GM10847 (cell line): ENCODE measurements around the gene SGMS1.

Experiments
- POLR2A ChIP-seq: IDR thresholded peaks from 2 replicates; pipeline ENCODE4 v1.6.1; 2011; ENCODE audit not compliant: insufficient read length; ENCODE audit errors: extremely low read depth

Gene SGMS1

GRCh38 chr10:50398381-50398780, 225.4 kb downstream of the SGMS1 start:
- no peak for TF ChIP-seq POLR2A

GRCh38 chr10:50397312-50398140, 226.2 kb downstream of the SGMS1 start:
- no peak for TF ChIP-seq POLR2A

GRCh38 chr10:50396491-50397311, 227.1 kb downstream of the SGMS1 start:
- no peak for TF ChIP-seq POLR2A

GRCh38 chr10:50395851-50396250, 227.9 kb downstream of the SGMS1 start:
- no peak for TF ChIP-seq POLR2A

- no peak for TF ChIP-seq POLR2A
These were observed 228.5 kb downstream of the SGMS1 start for GRCh38 chr10:50395271-50395670.

- TF ChIP-seq POLR2A, result no peak
These were observed 228.9 kb downstream of the SGMS1 start for GRCh38 chr10:50394832-50395231.

GRCh38 chr10:50393784-50394467, 229.8 kb downstream of the SGMS1 start:
- no peak for TF ChIP-seq POLR2A

- TF ChIP-seq POLR2A, result no peak
These were observed 230.6 kb downstream of the SGMS1 start for GRCh38 chr10:50392966-50393718.

- TF ChIP-seq POLR2A, result no peak
These were observed 231.3 kb downstream of the SGMS1 start for GRCh38 chr10:50392426-50392825.

- TF ChIP-seq POLR2A, result no peak
These were observed 233.5 kb downstream of the SGMS1 start for GRCh38 chr10:50390302-50390701.

- TF ChIP-seq POLR2A, result no peak
These were observed 235.6 kb downstream of the SGMS1 start for GRCh38 chr10:50388181-50388580.

- TF ChIP-seq POLR2A, result no peak
These were observed 236.1 kb downstream of the SGMS1 start for GRCh38 chr10:50387732-50388073.

- TF ChIP-seq POLR2A, result no peak
These were observed 236.6 kb downstream of the SGMS1 start for GRCh38 chr10:50387007-50387731.

GRCh38 chr10:50385624-50386023, 238.1 kb downstream of the SGMS1 start:
- no peak for TF ChIP-seq POLR2A
